ENCODE results near the gene YBEY. TPM values are rescaled to one million over a fixed set of nuclear protein-coding genes. Genes with fewer than 3 reads are reported as not detected.

YBEY gene
- total RNA-seq, 4 donors from 2014 or later = 4.8 to 33.5 (median 9.1) TPM; not detected in 1

DNA sequence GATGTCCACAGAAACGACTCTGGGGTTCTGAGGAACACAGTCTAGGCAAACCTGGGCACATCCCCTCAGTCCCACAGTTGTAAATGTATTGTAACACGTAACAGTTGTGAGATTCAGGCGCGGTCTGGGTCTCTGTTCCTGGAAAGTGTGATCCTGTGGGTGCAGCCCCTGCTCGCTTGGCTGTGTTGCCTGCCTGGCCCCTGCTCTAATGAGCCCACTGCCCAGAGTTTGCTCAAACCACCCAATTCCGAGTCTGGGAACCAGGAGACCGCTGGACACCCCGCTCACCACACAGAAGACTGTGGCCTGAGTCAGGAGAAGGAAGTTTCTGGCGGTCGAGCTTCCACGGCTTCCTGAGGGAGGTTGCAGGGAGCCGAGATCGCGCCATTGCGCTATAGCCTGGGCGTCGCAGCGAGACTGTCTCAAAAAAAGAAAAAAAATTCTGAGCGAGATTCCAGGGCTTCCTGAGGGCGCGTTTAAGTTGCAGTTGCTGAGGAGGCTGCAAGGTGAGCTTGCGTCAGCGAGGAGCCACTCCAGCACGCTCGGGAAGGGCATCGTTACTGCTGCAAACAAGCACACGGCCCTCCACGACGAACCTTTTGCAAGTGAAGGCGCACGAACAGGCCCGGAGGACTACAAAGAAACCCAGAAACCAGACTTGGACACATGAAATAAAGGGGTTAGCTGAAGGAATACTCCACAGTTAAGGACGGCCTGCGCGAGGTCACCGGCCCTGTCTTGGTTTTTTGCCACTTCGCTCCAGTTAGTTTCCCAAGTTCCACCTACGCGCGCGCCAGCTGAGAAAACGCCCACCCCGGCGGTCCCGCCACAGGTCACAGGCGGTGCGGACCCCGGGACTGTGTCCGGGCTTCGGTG, 36.4 kb downstream of the YBEY start:
- peak overlapping the region; percentile 99 to 100 (median 100) for H3K27ac ChIP-seq
- intact Hi-C loops (cut with DNase I; ENCODE audit: low total_unique reads) = no loop called here

GRCh38 chr21:46323227-46323709, 37.1 kb downstream of the YBEY start:
- no peak for DNase-seq
- TF ChIP-seq EP300 (IDR thresholded peaks at IDR 0.05; ENCODE audit: low read depth) (no peak), POLR2A (IDR thresholded peaks at IDR 0.05) (no peak), CTCF (IDR thresholded peaks at IDR 0.05) (peak in 1 of 5 experiments; percentile 13), POLR2AphosphoS5 (IDR thresholded peaks at IDR 0.05) (no peak)
- Histone ChIP-seq H3K27ac (peak overlapping the region; percentile 99 to 100 (median 100)), H3K4me1 (peaks cover 14 to 36% (median 24%) of the 10 kb centered on the region in 4 donors), H3K4me3 (peak overlapping the region; percentile 55 to 100 (median 91)), H3K36me3 (peaks cover 0 to 6% (median 0%) of the 10 kb centered on the region in 4 donors), H3K27me3 (no peaks in the 10 kb centered on the region), H3K9me3 (no peaks in the 10 kb centered on the region)
- intact Hi-C loops (cut with DNase I; ENCODE audit: low total_unique reads) (no loop called here), in situ Hi-C loops (cut with MboI; ENCODE audit: low pct_ligation_motif_present in 1 of 4, low pct_unique_long_range_greater_than_20kb in 1 of 4, low sequenced_read_pairs in 3 of 4) (no loop called here)
- 0 to 1% methylated on average over 8 to 27 of the region's 34 CpGs for WGBS, 2 donors (ENCODE audit: low coverage in 1 of 2)

More for the DNA sequence above, 36.4 kb downstream of the YBEY start:
- no peaks in the 10 kb centered on the region for H3K9me3 ChIP-seq
- DNase-seq = no peak
- H3K4me1 ChIP-seq = peaks cover 14 to 37% (median 24%) of the 10 kb centered on the region in 4 donors
- H3K27me3 ChIP-seq = no peaks in the 10 kb centered on the region
- no peak for TF ChIP-seq POLR2AphosphoS5 (IDR thresholded peaks at IDR 0.05)
- no peak for TF ChIP-seq CTCF (IDR thresholded peaks at IDR 0.05)
- TF ChIP-seq POLR2A (IDR thresholded peaks at IDR 0.05) = no peak
- no peak for TF ChIP-seq EP300 (IDR thresholded peaks at IDR 0.05; ENCODE audit: low read depth)
- peak overlapping the region; percentile 55 to 100 (median 91) for H3K4me3 ChIP-seq
- H3K36me3 ChIP-seq = no peaks in the 10 kb centered on the region
- 1 to 4% methylated on average over 18 to 50 of the region's 50 CpGs for WGBS, 2 donors (ENCODE audit: low coverage in 1 of 2)
- in situ Hi-C loops (cut with MboI; ENCODE audit: low pct_ligation_motif_present in 1 of 4, low pct_unique_long_range_greater_than_20kb in 1 of 4, low sequenced_read_pairs in 3 of 4) = no loop called here

- in situ Hi-C loops (cut with MboI; ENCODE audit: low pct_ligation_motif_present in 1 of 4, low pct_unique_long_range_greater_than_20kb in 1 of 4, low sequenced_read_pairs in 3 of 4) = no loop called here
Measured at GRCh38 chr21:46323710-46324389, 37.7 kb downstream of the YBEY start, which contains the start of the genes C21orf58 and PCNT. TSS of gene C21orf58 (minus strand) at chr21:46323870. CDS start at chr21:46322738, 1,132 bp downstream. TSS of gene PCNT (plus strand) at chr21:46324156. CDS start at chr21:46324229, 73 bp downstream.

More at GRCh38 chr21:46323710-46324389, 37.7 kb downstream of the YBEY start, which contains the start of the genes C21orf58 and PCNT:
- Histone ChIP-seq H3K9me3 (no peaks in the 10 kb centered on the region), H3K4me3 (peak within 1 kb of the TSS; percentile 86 to 100 (median 94)), H3K27ac (peak within 1 kb of the TSS; percentile 99 to 100 (median 100)), H3K4me1 (peaks cover 14 to 34% (median 24%) of the 10 kb centered on the region in 4 donors), H3K27me3 (no peaks in the 10 kb centered on the region), H3K36me3 (peaks cover 0 to 9% (median 0%) of the 10 kb centered on the region in 4 donors)
- 0% methylated on average over 64 of the region's 76 CpGs; no CpG with 5 or more reads in 1 of the 2 donors for WGBS, 2 donors (ENCODE audit: low coverage in 1 of 2)
- peak; percentile 98 for DNase-seq
- TF ChIP-seq EP300 (IDR thresholded peaks at IDR 0.05; ENCODE audit: low read depth) (no peak), POLR2A (IDR thresholded peaks at IDR 0.05) (peak; percentile 20), CTCF (IDR thresholded peaks at IDR 0.05) (no peak), POLR2AphosphoS5 (IDR thresholded peaks at IDR 0.05) (peak; percentile 21 to 28 (median 25))
- intact Hi-C loops (cut with DNase I; ENCODE audit: low total_unique reads) = no loop called here

All from transverse colon (tissue), 4 donors.